ENCODE data around the gene PTPRN2. TPM values are rescaled to one million over a fixed set of nuclear protein-coding genes. Genes with fewer than 3 reads are reported as not detected.

The PTPRN2 gene
- total RNA-seq, 1 experiment from 2014 or later: 2.9 TPM

DNA sequence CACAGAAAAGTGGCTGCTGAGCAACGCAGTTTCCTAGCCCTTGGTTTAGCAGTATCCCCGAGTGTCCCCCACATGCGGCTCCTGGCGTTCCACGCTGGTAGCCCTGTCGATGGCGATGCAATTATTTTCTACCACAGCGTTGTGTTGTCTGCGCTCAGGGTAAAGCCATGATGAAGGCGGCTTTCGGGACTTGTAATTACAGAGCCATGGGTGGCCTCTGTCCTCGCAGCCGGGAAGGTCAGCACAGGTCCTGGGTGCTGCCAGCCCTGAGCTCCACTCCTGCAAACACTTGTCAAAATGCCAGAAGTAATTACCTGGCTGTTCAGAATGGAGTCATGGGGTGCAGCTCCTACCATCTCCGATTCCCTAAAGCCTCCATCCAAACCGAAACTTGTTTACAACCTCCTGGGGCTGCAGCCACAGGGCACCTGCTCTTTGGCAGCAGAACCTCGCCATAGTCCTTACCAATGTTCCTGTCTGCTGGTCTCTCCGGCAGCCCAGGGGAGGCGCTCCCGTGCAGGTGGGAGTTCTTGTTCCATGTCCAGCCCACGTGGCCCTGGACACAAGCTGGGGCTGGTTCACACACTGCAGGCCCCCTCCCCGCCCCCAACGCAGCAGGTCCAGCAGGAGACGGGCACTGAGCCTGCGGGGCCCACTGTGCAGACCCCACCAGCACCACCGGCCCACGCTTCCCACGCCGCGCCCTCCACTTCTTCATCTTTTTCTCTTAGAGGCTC lies 512.6 kb downstream of the PTPRN2 start:
- no peak for DNase-seq (ENCODE audit: extremely low read depth, low read depth)

DNA sequence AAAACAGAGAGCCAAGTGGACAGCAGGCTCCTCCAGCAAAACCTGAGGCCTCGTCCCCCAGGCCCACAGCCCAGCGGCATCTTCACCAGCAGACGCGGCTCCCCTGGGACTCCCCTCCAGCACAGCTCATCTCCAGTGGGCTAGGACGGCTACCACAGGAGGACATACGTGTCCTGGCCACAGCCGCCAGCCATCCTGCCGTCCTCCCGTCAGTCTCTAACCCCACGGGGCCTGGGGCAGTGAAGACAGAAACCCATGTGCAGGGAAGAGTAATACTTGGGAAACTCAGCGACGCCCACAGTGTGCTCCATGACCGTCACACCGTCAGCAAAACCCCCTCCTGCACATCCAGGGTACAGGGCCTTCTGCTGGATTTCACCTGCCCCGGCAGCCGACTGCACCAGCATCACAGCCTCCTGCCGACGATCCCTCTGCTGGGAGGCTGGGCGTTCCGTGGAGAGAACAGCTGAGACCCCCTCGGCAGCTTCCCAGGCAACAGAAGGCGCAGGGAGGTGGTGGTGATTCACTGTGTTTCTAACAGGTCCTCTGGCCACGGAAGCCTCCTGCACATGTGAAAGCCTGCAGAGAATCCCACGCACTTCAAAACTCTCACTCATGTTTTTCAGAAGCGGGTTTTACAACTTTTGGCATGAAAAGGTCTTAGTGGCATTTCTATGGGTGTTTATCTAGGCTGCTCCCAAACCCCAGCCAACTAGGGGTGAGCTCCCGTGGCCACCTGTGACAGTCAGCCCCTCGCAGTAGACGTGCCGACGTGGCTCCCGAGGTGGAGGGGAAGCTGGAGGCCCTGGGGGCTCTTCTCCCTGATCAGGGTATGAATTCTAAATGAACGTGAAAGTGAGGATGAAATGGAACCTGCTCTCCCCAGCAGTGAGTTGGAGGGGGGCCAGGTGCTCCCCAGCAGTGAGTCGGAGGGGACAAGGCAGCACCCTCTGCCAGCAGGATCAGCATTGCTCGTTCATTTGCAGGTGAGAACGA lies 513.5 kb downstream of the PTPRN2 start:
- no peak for DNase-seq (ENCODE audit: extremely low read depth, low read depth)

DNA sequence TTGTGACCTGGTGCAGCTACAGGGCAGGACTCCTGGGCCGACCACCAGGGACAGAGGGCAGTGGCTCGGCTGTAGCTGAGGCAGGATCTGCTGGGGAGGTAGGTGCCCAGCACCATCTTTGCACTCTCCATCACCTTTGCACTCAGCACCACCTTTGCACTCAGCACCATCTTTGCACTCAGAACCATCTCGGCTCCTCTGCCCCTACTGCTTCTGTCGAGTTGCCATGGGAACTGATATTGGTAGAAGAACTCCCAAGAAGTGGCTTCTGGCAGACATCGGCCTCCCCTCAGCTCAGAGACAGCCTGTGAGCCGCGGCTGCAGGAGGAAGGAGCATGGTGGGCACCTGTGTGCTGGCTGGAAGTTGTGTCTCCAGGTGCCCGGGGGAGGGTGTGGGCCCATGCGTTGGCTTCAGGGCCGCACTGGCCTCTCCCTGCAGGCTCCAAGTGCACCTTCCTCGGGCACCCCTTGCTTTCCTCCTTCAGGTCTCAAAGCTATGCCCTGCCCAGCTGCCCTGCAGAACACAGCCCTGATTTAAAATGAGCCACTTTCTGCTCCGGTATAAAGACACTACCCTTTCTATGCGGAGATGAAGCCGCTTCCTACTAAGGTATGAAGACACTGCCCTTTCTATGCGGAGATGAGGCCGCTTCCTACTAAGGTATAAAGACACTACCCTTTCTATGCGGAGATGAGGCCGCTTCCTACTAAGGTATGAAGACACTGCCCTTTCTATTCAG lies 514.5 kb downstream of the PTPRN2 start:
- no peak for DNase-seq (ENCODE audit: extremely low read depth, low read depth)

DNA sequence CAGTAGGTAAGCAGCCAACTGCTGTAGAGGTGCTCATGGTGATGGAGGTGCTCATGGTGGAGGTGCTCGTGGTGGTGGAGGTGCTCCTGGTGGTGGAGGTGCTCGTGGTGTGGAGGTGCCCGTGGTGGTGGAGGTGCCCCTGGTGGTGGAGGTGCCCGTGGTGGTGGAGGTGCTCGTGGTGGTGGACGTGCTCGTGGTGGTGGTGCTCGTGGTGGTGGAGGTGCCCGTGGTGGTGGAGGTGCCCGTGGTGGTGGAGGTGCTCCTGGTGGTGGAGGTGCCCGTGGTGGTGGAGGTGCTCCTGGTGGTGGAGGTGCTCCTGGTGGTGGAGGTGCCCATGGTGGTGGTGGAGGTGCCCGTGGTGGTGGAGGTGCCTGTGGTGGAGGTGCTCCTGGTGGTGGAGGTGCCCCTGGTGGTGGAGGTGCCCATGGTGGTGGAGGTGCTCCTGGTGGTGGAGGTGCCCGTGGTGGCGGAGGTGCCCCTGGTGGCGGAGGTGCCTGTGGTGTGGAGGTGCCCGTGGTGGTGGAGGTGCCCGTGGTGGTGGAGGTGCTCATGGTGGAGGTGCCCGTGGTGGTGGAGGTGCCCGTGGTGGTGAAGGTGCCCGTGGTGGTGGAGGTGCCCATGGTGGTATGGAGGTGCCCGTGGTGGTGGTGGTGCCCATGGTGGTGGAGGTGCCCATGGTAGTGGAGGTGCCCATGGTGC lies 517.3 kb downstream of the PTPRN2 start:
- no peak for DNase-seq (ENCODE audit: extremely low read depth, low read depth)

DNA sequence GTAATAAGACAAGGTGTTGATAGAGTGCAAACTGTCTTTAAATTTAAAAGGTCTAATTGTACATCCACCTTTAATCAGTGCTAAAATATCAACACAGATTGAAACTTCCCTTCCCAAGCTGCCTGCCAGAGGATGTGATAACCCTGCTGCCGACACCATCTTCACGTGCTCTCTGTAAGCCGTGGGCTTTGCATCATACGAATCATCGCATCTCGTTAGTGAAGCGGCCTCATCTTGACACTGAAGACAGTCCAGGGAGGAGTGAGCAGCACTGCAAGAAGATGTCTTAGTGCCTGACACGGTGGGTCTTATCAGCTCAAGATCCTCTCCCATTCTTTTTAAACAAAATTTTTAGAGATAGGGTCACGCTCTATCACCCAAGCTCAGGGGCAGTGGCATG lies 518.8 kb downstream of the PTPRN2 start:
- DNase-seq (ENCODE audit: extremely low read depth, low read depth): no peak

DNA sequence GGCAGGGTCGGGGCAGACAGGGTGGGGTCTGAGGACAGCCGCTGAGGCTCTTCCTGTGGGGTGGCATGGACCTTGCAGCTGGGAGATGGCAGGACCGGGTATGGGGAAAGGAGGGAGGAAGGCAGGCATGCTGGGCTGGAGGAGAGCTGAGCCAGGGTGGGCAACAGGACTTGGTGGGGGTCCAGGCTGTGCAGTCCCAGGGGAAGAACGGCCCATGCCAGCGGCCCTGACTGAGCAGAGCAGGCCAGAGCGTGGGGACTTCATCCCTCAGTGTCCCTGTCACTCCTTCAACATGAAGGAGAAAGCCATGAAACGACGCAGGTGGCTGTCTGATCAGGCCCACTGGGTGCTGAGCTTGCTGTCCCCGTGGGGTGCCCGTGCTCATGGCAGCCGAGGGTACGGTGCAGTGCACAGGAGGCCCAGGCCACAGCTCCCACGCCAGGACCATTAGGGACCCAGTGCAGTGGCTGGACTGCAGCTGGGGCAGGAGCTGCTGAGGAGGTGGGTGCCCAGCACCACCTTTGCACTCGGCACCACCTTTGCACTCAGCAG lies 519.6 kb downstream of the PTPRN2 start:
- no peak for DNase-seq (ENCODE audit: extremely low read depth, low read depth)

DNA sequence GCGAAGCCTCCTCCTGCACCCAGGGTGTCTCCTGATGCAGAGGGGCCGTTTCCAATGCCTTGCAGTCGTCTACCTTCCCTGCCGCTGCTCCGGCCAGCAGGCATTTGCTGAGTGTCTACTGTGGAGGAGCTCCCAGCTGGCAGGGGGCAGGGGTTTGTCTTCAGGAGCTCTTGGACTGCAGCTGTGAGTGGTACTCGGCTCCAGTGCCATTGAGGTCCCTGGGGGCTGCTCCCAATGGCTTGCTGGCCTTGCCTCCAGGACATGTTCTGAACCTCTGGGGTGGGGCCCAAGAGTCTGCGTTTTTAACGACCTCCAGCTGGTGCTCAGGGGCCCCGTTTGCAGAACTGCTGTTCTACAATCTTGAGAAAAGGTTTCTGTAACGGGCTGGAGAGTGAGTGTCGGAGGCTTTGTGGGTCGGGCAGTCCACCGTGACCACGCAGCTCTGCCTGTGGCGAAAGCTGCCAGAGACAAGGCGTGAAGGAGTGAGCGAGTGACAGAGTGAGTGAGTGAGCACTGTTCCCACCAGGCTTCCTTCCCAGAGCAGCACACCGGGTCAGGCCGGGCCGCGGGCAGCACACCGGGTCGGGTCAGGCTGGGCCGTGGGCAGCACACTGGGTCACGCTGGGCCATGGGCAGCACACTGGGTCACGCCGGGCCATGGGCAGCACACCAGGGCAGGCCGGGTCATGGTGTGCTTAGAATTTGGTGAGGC lies 520.2 kb downstream of the PTPRN2 start:
- DNase-seq (ENCODE audit: extremely low read depth, low read depth): no peak

DNA sequence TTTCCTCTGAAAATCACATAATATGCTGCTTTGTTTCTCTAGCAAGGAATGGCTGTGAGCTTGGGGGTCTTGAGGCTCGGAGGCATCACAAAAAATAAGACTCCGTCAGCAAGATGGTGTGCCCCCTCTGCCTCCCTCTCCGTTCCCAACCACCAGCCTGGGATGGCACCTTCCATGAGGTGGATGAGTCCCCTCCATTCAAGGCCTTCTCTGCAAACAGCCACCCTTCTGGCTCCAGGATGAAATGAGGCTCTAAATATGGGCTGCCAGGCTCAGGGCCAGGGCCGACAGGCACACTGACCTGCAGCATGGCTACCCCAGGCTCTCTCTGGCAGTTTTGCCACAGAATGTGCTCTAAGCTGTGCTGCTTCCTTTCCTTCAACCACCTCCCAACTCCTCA lies 521.5 kb downstream of the PTPRN2 start:
- DNase-seq (ENCODE audit: extremely low read depth, low read depth): no peak

DNA sequence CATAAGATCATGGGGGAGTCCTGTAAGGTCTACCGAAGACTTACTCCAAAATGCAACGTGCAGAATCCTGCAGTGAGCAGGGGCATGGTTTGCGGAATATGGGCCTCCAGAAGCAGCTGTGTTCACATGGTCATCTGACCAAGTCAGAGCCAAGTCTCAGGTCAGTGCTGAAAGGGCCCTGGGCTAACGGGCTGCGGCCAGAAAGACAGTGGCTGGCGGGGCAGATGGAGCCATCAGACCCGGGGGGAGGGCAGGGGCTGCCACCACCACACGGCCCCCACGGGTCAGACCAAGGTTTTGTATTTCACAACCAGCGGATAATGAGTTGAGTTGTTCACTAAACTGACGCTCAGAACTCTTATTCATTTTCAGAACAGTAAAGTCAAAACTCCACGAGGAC lies 522.3 kb downstream of the PTPRN2 start:
- DNase-seq (ENCODE audit: extremely low read depth, low read depth): no peak

DNA sequence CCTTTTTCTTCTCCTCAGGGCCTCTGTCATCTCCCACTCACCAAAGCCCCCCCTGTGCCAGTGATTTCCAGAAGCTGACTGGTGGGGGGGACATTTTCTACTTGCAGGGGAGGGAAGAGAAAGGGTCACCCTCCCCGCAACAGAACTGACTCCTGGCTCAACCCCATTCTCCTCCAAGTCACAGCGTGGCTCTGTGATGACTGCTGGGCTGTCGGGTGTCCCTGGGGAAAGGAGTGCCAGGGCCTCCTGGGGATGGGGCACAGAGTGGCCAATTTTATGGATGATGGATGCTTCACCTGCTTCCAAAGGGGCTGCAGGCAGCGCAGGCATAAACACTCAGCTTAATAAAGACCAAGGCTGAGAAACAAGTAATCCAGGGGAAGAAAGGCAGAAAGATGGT lies 523.0 kb downstream of the PTPRN2 start:
- DNase-seq (ENCODE audit: extremely low read depth, low read depth): no peak

DNA sequence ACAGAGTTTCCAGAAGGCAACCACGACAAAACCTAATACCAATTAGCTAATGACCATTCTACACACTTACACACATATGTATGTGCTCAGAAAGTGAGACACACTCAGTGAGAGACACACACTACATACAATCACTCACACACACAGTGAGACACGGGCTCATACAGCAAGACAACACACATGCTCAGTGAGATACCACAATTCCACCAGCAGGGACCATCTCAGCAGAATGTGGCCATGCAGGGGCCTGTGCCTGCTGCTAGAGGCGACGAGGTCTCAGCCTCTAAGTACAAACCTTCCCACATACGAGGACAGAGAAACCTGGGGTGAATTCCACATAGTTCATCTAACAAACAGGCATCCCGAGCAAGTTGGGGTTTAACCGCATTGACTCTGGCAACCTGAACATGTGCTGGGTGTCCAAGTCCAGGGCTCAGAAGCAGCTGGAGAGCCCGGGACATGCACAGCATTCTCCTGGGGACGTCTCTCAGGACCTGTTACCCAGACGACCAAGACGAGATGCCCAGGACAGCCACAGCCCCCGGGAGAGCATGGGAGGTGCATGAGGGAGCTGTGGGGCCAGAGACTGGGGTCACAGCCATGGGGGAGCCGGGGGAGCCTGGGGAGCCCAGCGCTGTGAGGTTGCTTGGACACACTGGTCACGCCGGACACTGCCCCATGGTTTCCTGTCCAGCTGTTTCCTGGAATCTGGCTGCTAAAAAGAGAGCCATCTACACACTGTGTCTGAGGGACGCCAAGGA lies 523.6 kb downstream of the PTPRN2 start:
- no peak for DNase-seq (ENCODE audit: extremely low read depth, low read depth)

DNA sequence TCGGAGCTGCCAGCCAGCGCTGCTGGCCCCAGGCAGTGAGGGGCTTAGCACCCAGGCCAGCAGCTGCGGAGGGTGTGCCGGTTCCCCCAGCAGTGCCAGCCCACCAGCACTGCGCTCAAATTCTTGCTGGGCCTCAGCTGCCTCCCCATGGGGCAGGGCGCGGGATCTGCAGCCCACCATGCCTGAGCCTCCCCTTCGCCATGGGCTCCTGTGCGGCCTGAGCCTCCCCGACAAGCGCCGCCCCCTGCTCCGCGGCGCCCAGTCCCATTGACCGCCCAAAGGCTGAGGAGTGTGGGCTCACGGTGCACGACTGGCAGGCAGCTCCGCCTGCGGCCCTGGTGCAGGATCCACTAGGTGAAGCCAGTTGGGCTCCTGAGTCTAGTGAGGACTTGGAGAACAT lies 525.0 kb downstream of the PTPRN2 start:
- no peak for DNase-seq (ENCODE audit: extremely low read depth, low read depth)

DNA sequence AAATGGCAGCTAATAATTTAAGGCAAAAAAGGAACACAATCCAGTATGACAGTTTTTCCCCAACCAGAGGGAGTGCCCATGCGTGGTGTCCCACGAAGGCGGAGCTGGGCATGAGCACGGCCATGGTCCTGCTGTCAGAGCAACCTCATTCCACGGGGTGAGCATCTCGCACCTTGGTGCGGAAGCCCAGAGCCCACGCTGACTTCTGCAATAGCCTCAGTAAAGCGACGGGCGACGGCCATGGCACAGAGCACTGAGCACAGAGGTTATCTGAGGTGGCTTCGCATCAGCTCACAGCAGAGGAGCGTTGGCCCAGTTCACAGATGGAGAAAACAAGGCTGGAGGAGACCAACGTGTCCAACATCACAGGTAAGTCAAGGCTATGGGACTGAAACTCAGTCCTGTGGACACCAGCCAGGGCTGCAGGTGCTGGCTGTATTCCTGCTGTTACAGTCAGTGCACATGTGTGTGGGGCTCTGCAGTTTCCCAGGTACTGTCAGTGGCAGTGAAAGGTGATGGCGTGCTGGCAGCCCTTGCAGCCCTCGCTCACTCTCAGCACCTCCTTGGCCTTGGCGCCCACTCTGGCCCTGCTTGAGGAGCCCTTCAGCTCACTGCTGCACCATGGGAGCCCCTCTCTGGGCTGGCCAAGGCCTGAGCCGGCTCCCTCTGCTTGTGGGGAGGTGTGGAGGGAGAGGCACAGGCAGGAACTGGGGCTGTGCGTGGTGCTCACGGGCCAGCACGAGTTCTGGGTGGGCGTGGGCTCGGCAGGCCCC lies 525.6 kb downstream of the PTPRN2 start:
- DNase-seq (ENCODE audit: extremely low read depth, low read depth): no peak

DNA sequence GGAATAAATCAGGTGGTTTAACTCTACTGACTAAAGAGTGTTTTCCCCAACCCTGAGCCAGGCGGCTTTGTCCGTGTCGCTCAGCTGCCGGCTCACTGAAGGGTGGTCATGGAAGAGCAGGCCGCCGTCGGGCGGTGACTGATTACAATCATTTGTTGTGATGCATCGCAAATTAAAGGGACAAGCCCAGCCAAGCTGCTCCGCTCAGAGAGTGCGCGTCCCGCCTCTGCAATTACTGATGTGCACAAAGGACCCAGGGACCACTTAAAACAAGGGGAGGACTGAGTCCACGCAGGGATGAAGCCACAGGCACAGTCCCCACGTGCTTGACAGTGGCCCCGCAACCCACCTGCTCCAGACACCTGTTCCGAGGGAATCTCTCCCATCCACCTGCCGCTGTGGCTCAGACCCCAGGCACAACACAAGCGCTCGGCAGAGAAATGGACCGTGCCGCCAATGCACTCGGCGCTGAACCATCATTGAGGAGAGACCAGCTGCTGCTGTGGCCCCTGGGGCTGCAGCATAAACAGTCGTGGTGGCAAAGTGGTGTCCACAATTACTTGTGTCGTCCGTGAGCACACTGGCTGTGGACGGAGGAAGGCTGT lies 526.5 kb downstream of the PTPRN2 start:
- no peak for DNase-seq (ENCODE audit: extremely low read depth, low read depth)

DNA sequence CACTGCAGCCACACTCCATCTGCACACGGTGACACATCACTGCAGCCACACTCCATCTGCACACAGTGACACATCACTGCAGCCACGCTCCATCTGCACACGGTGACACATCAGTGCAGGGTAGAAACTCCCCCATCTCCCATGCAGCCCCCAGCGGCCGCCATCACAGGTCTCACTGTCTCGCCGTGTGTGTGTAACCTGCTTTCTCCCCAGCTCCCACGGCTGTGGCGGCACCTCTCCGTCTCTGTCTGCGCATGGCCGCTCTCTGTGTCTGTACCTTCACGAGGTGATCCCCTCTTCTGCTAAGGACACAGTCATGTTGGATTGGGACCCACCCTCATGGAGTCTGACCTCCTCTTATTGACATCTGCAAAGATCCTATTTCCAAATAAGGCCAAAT lies 527.4 kb downstream of the PTPRN2 start:
- DNase-seq (ENCODE audit: extremely low read depth, low read depth): no peak

DNA sequence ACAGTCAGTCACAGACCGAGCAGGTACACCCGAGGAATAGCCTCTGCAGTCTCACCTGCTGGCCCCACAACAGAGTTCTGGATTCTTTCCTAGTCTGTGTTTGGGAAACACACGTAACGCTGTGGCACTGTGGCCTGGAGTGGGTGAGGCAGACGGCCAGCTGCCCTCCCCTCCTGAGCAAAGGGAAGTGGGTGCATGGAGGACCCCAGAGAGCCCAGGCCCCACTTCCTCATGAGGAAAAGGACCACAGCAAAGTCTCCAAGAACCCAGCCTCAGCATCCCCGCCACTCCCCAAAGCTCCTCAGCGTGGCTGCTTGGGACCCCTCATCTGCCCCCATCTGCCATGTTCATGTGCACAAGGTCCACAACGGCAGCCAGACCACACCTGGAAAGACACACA lies 530.2 kb downstream of the PTPRN2 start:
- DNase-seq (ENCODE audit: extremely low read depth, low read depth): no peak

DNA sequence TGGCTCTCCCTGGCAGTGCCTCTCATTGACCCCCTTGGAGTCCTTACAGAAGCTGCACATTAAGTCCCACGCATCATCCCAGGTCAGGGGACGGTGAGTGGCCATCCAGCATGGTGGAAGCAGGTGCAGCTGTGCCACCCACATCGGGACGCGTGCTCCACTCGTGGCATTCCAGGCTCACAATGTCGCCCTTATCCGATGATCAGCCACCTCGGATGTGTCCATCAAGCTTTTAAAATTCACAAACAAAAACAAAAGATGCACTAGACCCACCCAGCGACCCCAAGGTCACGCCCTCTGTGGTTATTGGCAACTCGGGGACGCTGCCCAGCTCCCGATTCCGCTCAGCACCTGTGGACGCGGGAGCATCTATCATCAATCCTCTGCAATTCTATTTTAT lies 530.9 kb downstream of the PTPRN2 start:
- DNase-seq (ENCODE audit: extremely low read depth, low read depth): no peak

All from NCI-H460 (cell line).